GM12873 (cell line): Measurements from ENCODE around the gene ZBTB16.

Experiments used
- TF ChIP-seq, protein P1 (sequence below): IDR thresholded peaks from 2 replicates; pipeline ENCODE4 v1.5.1; 2012; ENCODE audit warnings: low read depth, mild to moderate bottlenecking, moderate library complexity, low read length, control low read depth; ENCODE audit not compliant: insufficient read depth; ENCODE audit errors: missing control alignments

The ZBTB16 gene

DNA sequence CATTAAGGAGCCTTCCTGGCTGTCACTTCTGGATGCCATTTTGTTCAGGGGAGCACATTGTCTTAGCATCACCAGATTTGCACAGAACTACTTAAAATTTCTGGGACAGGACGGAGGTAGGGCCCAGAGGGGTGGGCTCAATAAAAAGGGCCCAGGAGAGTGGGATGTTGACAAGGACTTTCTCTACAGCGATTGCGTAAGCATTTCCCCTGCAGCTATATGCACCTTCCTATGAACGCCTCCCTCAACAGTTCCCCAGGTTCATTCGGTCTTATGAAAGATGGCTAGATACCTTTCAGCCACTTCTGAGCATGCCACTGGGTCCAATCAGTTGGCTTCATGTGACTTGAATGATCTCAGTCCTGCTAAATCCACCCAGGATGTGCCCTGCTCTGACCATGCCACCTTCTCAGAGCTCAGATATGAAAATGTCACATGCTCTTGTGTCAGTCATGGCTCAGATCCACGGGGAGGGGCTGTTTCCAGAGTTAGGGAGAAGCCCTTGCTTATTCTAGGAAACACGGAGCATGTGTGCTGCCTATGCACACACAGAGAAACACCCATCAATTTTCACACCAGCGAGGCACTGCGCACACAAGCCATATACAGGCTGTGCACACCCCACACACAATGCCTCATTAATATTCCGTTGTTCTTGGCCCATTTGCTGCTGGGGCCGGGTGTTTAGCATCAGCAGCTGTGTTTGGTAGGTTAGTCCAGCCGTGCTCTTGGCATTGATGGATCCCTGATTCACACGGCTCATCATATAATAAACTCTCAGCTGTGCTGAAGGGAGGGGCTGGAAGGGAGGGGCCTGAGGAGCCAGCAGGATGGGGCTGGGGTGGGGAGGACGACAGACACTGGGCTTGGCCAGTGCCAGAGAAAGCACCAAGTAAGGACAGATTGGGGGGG is 184.2 kb downstream of the ZBTB16 start:
- TF ChIP-seq, protein P1, sequence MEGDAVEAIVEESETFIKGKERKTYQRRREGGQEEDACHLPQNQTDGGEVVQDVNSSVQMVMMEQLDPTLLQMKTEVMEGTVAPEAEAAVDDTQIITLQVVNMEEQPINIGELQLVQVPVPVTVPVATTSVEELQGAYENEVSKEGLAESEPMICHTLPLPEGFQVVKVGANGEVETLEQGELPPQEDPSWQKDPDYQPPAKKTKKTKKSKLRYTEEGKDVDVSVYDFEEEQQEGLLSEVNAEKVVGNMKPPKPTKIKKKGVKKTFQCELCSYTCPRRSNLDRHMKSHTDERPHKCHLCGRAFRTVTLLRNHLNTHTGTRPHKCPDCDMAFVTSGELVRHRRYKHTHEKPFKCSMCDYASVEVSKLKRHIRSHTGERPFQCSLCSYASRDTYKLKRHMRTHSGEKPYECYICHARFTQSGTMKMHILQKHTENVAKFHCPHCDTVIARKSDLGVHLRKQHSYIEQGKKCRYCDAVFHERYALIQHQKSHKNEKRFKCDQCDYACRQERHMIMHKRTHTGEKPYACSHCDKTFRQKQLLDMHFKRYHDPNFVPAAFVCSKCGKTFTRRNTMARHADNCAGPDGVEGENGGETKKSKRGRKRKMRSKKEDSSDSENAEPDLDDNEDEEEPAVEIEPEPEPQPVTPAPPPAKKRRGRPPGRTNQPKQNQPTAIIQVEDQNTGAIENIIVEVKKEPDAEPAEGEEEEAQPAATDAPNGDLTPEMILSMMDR = no peak

DNA sequence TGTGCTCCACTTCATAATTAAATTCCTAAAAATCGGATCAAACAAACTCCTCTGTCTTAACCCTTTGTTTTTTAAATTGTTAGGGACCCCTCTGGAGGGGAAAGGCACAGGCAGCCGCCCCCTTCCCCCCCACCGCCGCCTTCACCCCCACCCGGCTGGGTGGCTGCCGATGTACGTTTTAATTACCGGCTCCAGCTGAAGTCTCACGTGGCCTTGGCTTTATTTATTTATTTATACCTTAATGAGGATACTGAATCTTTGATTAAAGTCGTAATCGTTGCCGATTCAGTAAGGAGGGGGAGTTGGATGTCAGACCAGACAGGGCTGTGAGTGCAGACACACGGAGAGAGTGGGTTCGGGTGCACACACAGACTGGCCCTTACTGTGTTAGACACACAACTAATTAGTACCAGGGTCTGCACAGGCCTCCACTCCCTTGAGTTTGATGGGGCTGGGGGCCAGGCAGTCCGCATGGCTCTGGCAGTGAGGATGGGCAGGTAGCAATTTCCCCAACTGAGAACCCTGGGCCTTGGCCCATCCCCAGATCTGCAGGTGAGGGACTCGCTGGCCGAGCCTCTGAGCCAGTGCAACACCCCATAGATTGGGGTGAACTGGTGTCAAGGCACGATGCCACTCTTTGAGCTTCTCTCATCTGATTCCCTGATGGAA is 185.3 kb downstream of the ZBTB16 start:
- TF ChIP-seq, protein P1 = no peak

DNA sequence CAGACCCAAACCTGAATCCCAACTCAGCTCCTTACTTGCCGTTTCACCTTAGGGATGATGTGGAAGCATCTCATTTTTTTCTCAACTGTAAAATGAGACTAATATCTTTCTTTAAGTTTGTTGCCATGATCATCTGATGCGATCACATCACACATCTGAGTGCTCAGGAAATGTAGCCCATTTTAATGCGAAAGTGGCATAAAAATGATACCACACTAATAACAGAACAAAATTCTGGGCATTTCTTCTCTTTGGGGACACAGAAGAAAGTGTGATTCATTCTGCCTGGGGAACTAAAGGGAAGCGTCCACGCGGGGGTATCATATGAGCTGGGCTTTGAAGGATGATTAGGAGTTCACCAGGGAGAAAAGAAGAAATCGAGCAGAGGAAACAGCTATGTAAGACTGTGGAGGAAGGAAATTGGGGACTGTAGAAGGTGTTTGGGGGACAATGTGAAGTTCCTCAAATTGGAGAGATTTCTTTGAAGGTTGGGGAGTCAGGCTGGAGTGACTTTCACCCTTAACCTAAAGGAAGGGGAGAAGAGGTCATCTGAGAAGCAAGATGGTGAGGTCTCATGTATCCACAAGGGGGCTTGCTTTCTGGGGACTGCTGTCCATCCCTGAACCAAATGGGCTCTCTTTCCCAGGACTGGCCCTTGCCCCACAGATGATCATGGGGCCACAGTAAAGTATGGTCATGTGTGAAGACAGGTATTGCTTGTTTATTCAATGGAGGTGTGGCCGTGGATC is 187.0 kb downstream of the ZBTB16 start:
- TF ChIP-seq, protein P1 = no peak

DNA sequence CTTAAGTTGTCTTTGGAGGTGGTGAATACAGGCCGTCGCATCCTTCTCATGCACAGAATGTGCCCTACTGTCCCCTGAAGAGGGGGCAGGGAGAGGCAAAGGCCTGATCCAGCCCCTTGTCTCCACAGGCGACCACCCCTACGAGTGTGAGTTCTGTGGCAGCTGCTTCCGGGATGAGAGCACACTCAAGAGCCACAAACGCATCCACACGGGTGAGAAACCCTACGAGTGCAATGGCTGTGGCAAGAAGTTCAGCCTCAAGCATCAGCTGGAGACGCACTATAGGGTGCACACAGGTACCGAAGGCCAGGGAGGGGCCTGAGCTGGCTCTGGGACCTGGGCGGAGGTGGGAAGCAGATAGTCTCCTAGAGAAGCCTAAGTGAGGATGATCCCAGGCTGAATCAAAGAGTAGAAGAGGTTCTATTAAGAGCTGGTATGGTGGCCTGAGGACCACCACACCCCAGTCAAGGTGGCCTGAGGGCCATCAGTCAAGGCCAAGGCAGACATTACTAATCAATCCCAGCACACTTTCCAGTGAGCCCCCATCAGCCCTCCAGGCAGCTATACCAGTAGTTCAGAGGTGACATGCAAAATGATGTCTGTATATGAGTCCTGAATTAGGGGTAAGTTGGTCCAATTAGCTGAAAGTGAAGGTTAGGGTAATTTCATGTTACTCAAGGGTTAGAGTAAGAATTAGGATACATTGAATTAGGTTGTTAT is 187.7 kb downstream of the ZBTB16 start:
- TF ChIP-seq, protein P1 = no peak

DNA sequence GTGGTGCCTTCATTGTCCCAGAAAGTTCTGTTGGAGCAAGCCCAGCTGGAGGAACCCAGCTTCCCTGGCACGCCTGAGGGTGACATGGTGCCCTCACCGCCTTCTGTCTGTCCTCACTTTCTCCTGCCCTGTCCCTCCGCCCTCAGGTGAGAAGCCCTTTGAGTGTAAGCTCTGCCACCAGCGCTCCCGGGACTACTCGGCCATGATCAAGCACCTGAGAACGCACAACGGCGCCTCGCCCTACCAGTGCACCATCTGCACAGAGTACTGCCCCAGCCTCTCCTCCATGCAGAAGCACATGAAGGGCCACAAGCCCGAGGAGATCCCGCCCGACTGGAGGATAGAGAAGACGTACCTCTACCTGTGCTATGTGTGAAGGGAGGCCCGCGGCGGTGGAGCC is 190.7 kb downstream of the ZBTB16 start:
- TF ChIP-seq, protein P1 = no peak

DNA sequence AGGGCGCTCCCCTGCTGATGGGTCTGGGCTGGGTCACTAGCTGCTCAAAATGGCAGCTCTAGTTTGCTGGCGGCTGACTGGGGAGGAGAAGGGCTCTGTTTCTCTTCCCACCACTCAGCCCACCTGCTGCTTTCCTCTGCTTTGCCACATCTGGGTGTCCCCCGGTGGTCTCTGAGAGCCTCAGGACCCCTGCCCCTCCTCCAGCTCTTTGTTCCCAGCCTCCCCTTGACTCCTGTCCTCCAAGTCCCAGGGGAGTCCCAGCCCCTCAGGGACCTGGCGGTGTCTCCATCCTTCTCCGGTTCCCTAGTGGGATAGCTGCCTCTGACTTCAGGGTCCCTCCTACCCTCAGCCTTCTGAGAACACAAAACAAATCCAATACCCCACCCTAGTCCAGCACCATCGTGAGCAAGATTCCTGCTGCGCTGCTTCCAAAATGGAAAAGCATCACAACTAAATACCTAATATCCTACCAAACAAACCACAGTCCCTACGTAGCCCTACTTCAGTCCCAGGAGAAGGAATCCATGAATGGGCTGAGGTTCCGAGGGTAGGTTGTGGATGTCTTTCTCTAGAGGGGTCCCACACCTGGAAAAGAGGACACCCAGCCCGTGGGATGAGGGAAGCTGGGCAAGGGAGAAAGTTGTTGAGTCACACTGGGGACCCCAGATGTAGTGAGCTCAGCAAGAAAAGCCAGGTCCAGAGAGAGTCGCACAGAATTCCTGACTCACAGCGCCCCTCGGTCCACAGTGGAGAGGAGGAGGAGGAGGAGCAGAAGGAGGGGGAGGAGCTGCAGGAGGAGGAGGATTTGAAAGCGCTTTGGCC is 191.7 kb downstream of the ZBTB16 start:
- TF ChIP-seq, protein P1 = no peak
